Testis (tissue), 2 donors: ENCODE results near the gene ILDR1.

ENCODE experiments used
- CTCF ChIP-seq, 3 experiments: fragments of 450-650 bp in 2 of 3; fragments of 200-600 bp in 1 of 3; sonication (generic) in 1 of 3; IDR thresholded peaks; one replicate each; pipeline ENCODE4 v1.5.1; 2016 to 2019; ENCODE audit warnings: antibody characterized with exemption in 3 of 3, mild to moderate bottlenecking in 2 of 3, moderate library complexity in 1 of 3
- POLR2A ChIP-seq: fragments of 450-650 bp; IDR thresholded peaks from one replicate; pipeline ENCODE4 v1.6.1; 2017; ENCODE audit warnings: antibody characterized with exemption, mild to moderate bottlenecking, moderate library complexity

GRCh38 chr3:122055215-122055614 lies 33.2 kb upstream of the ILDR1 start, which contains the start of gene CD86:
- TF ChIP-seq CTCF (IDR thresholded peaks at IDR 0.05): no peak
- no peak for TF ChIP-seq POLR2A
